Embryonic facial prominence (tissue), 1 donor: Measurements from ENCODE around the gene HUNK.
"Not testable (repeated sequence)": the region's sequence is repeated elsewhere in the genome, so short reads cannot be mapped to it uniquely, and the experiment has no call there.

Experiments used
- DNase-seq: peaks from one replicate; pipeline ENCODE4 v3.0.0-alpha.2; 2016; ENCODE audit errors: extremely low spot score

The HUNK gene

DNA sequence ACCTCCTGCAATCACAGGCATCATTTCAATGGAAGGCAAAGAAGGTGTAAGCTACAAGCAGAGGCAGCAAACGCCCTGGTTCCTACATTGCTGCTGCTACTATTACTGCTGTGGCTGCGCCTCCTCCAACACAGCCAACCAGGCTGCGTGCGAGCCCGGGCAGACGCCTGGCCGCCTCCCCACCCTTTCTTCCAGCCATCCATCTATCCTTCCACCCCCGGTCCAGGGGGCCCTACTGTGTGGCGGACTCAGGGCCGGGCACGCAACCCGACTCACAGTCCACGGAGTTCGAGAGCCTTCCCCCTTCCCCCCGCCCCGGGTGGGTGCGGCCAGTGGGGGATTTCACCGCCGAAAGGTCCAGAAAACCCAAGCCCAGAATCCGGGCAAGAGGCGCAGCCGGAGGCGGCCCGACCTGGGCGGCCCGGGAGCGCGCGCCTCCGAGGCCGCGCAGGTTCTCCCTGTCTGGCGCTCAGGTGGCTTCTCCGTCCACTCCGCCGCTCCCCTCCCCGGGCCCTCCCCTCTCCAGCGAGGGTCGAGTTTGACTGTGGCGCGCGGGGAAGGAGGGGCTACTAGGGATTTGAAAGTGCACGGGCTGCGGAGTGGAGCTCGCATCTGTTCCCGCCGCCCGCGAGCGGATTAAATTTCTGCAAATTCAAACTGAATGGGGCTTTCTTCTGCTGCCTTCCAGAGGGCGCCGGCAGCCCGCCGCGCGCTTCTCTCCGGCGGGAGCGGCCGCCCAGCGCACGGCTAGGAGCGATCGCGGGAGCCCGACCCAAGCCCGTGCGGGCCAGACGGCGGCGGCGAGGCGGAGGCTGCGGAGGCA lies at the start of gene HUNK:
HUNK (plus strand) TSS at position 569 of the 823 bp plus-strand sequence. CDS start 655 bp downstream, outside the sequence.
- no peak for DNase-seq

DNA sequence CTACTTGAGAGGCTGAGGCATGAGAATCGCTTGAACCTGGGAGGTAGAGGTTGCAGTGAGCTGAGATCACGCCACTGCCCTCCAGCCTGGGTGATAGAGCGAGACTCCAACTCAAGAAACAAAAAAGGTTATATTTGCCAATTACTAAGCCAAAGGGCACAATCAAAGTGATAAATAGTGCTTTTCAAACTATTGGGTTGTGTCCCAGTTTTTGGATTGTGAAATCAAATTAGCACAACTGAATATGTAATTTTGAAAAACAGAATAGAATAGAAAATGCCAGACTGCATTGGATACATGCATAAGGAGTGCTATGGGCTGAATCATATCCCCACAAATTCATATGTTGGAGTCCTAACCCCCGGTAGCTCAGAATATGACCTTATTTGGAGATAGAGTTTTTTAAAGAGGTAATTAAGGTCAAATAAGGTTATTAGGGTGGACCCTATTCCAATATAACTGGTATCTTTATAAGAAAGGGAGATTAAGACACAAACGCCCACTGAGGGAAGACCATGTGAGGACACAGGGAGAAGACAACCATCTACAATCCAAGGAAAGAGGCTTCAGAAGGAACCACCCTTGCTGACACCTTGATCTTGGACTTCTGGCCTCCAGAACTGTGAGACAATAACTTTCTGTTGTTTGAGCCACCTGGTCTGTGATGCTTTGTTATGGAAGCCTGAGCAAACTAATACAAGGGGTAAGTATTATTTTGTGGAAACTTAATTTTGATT lies 42.9 kb upstream of the HUNK start:
- DNase-seq = no peak

DNA sequence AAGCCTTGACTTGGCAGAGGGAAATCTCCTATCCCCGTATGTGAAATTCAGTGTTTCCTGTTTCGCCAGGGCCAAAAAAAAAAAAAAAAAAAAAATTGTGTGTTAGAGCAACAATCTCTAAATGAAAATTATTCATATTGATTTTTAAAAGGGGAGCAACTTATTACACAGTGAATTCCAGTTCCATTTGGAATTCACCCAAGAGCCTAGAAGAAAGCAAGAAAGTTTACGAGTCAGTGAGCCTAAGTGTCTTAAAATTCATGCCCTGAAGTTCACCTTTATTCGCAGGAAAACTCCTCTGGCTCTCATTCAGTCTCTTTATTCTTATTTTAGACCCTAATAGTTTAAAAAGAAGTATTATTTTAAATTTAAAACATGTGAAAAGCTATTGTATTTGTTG lies 42.1 kb upstream of the HUNK start:
- no peak for DNase-seq

DNA sequence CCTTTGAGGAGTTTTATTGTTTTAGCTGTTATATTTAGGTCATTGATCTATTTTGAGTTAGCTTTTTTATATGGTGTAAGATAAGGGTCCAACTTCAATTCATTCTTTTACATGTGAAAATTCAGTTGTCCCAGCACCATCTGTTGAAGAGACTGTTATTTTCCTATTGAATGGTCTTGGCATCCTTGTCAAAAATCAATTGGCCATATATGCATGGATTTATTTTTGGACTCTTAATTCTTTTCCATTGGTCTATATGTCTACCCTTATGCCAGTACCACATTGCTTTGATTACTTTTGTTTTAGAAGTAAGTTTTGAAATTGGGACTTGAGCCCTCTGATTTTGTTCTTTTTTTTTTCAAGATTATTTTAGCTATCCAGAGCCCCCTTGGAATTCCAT lies 35.8 kb upstream of the HUNK start:
- no peak for DNase-seq

DNA sequence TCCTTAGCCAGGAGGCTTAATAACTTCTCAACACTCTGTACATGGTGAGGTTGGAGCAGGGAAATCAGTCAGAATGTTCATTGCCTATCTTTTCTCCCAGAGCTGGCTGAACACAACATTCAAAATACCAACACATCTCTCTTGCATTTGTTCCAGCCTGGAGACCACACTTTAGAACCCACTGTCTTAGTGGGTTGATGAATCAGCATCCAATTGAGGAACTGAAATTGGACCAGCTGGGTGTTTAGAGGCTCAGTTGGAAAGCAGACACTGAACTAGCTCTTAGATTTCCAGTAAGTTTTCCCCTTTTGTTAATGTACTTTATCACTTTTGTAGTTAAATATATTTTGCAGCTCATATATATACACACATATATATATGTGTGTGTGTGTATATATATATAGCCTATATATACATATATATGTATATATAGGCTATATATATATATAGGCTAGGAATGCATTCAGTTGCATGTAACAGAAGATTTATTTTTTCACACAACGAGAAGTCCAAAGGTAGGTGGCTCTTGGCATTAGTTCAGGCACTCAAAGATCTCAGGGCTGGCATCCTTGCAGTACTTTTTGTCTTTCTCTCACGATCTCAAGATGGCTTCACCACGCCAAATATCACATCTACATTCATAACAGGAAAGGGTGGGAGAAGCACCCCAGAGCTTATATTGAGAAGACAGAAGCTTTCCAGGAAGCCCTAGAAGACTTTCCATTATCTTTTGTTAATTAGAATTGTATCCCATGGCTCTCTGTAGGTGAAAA lies 35.0 kb upstream of the HUNK start:
- no peak for DNase-seq

DNA sequence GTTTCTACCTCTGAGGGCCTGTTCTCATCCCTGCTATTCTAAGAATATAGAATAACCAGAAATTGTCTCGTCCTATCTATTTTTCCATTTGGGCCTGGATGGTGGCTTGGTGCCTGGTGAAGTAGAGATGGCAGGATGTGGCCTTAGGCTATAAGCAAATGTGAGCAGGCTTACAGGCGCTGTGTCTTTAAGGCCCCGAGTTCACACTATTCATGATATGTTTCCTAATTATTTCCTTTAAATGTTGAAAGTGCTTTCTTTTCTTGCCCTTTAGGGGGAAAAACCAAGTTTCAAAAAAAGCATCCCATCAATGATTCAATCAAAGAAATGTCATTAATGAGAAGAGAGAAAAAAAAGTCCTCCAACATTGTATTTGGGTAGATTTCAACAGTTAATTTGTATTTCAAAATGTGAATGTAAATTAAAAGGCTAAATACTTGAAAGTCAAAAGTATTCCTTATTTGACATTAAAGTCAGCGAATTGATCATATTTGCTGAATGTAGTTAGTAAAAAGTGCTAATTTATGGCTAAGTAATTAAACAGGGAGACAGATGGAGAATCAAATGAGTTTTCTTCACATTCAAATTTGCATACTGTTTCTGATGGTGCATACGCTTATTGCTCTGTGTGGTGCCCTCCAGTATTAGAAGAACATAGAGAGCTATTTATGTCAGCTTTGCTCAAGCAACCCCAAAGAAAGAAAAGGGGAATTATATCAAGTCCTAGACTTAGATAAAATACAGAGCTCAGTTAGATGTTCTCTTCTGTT lies 34.0 kb upstream of the HUNK start:
- DNase-seq = no peak

DNA sequence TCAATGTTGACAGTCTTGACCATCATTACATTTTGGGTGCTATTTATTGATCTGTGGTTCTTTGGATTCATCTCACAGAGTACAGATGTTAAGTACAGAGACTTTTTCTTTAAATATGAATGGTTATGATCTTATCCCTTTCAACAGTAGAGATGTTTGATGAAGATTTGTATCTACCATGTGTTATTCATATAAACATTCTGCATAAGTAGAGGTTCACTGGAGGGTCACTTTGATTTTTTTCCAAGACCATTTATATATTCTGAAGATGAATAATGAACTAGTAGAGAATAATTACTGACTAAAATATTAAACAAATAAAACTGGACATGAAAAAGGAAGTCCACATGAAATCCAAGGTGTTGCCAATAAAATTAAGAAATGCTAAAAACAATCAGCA lies 28.6 kb upstream of the HUNK start:
- no peak for DNase-seq

DNA sequence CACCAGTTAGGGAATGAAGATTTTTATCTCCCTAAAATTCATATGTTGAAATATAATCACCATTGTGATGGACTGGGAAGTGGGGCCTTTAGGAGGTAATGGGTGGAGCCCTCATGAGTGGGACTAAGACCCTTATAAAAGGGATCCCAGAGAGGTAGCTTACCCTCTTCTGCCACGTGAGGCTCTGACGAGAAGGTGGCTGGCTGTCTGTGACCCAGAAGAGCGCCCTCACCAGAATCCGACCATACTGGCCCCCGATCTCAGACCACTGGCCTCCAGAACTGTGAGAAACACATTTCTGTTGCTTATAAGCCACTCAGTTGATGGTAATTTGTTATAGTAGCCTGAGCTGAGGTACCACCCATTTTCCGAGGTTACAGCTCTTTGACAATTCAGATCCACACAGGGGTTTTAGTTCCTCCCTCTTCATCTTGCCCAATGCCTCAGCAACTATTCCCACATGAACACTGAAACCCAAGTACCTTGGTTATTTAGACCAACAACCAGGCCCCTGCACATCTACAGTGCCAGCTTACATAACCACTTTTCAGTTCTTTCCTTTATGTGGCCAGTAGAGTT lies 27.6 kb upstream of the HUNK start:
- no peak for DNase-seq

DNA sequence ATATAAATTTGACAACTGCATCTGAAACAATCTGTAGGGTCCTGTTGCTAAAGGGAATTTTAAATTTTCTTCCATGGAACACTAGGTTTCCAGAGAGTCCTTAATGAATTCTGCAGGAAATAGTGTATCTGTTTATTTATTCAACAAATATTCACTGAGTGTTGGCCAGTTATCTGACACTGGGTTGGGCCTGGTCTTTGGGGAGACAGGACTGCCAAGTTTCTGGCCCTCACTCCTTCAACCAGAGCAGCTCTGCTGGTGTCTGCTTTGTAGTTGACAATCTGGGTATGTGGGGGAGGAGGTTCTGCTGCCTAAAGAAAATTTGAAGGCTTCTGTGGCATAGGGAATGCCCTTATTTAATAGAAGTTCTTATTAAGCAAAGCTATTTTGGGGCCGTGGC lies 26.1 kb upstream of the HUNK start:
- no peak for DNase-seq

DNA sequence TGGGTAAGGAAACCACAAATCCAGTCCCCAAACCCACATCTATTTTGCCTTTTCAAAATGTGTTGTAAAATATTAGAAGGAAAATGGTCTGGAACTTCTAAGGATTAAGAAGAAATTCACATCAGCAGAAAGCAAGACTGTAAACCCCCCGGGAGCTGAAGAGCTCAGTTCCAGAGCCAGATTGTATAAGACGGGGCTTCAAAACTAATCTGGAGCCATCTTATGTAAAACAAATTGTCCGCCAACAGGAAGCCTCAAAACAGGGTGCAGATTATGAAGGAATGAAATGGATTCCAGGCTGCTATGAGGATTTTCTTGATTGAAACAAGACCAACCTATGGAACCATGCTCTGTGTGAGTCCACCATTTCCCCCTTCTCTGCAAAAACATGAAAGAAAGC lies 25.1 kb upstream of the HUNK start:
- DNase-seq = no peak

DNA sequence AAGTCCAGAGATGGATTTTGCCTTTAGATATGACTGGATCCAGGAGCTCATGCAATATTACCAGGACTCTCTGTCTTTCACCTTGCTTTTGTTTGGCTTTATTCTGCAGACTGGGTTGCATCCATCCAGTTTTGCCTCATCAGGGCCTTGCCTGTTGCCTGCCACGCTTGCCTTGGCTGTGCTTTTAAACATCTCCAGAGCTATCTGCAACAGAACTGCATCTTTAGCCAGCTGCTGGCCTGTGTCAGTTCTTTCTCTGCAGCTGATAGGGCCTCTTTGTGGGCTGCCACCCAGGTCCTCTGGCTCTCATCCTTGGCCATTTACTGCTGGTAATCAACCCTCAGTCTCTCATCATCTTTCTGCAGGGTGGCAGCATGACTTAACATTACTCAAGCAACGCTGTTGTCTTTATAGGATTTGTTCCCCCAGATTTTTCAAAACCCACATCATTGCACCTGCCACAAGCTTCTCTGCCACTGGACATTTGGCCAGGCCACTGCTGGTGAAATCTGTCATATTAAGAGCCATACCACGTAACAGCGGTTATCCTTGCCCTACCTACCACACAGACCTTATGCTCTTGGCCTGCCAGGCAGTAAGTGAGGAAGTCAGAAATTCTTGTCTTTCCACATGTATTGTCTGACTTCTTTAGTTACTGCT lies 24.4 kb upstream of the HUNK start:
- DNase-seq = no peak

DNA sequence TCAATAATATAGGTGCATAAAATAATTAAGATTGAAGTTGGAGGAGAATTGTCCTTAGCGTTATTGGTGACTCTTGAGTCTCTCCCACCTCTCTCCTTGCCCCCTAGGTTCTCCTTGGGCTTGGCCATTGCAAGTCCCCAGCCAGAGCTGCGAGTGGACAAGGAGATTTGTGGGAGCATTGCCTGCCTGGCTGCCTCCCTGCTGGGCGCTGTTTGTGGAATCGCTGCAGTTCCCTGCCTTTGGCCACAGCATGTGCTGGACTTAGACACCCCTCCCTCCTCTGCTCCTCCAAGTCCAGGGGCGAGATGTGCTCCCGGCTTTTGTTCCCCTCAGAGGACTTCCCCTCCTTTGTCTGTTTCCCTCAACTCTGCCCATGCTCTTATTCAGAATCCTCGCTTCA lies 21.9 kb upstream of the HUNK start:
- no peak for DNase-seq

DNA sequence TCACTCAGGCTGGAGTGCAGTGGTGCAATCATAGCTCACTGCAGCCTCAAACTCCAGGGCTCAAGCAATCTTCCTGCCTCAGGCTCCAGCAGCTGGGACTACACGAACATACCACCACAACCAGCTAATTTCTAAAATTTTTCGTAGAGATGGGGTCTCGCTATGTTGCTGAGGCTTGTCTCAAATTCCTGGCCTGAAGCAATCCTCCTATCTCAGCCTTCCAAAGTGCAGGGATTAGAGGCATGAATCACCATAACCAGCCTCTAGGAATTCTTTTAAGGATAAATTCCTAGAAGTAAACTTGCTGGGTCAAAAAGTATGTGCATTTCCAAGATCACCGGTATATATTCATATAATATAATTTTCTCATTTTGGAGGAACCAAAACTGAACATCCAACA lies 17.6 kb upstream of the HUNK start:
- no peak for DNase-seq

DNA sequence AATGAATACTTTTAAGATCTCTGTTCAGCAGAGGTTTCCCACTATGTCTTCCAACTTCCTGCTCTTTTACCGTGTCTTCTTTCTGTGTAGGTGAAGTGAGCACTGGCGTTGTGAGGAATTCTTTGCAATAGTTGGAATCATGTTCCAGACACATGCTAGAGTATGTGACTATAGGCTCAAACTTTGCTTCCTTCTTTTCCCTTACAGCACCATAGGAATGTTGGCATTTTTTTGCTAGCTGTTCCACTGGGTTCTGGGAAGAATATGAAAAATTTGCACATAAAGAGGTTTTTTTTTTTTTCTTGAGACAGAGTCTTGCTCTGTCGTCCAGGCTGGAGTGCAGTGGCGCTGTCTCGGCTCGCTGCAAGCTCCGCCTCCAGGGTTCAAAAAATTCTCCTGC lies 15.7 kb upstream of the HUNK start:
- no peak for DNase-seq

DNA sequence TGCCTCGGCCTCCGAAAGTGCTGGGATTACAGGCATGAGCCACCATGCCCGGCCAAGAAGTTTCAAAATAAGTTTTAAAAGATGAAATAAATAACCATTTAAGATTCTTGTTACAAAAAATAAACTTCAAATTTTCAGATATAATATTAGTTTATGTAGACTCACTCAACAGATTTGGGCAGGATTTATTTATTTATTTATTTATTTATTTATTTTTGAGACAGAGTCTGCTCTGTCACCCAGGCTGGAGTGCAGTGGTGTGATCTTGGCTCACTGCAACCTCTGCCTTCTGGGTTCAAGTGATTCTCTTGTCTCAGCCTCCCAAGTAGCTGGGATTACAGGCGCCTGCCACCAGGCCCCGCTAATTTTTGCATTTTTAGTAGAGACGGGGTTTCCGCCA lies 15.2 kb upstream of the HUNK start:
- DNase-seq = not testable (repeated sequence)

DNA sequence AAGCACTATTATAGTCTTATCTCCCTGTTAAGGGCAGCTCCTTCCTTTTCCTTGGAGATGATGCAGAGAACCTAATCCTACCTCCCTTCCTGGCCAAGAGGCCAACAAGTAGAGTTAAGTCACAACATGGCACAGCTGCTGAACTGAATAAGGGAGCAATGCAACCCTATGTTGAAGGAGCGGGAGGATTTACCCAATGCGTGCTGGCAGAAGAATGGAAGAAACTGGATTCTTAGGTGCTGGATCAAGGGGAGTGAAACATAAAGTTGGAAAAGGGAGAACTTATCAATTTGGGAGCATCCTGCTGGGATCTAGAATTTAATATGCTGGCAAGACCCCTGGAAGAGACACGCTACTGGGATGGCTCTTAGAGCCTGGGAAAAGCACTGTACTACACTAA lies 12.0 kb upstream of the HUNK start:
- no peak for DNase-seq

DNA sequence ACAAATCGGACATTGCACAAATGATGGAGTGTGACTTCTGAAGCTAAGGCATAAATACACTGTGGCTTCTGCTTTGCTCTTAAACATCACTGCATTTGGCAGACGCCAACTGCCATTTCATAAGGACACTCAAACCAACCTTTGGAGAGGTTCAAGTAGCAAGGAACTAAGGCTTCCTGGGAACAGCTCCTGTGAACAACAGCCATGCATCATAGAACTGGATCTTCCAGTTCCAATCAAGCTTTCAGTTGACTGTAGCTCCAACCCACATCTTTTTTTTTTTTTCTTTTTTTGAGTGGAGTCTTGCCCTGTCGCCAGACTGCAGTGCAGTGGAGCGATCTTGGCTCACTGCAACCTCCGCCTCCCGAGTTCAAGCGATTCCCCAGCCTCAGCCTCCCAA lies 10.7 kb upstream of the HUNK start:
- no peak for DNase-seq

DNA sequence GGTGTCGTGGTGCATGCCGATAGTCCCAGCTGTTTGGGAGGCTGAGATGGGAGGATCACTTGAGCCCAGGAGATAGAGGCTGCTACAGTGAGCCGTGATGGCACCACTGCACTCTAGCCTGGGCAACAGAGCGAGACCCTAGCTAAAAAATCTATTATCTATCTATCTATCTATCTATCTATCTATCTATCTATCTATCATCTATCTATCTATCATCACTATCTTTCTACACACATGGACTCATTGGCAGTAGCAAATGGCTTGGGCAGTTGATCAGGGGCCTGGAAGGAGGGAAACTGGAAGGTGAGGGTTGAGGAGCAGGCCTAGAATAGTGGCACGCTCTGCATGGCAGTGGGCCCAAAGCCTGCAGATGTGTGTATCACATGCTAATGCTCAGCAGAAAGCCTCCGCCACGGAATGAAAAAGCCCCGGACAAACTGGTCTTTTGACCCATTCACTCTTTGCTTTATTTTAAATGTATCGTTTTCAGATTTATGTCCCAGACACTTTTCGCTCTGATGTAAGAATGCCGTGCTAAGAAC lies 7.3 kb upstream of the HUNK start:
- DNase-seq = no peak

DNA sequence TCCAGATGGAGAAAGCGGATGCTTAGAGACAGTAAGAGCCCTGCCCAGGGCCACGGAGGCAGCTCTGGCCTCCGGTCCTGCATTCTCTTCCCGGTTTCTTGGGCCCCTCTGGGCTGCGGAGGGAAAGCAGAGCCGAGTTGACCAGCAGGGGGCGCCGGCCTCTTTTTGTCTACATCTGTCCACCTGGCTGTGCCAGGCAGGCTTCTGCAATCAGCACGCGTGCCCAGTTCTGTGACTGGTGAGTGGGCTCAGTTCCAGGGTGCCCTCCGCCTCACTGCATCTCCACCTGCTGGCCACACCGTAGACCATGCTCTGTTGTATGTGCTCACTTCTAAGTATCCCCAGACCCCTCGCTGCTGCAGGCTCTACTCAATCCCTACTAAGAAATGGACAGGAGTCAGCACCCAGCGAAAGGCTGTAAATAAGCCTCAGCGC lies 6.7 kb upstream of the HUNK start:
- DNase-seq = no peak

DNA sequence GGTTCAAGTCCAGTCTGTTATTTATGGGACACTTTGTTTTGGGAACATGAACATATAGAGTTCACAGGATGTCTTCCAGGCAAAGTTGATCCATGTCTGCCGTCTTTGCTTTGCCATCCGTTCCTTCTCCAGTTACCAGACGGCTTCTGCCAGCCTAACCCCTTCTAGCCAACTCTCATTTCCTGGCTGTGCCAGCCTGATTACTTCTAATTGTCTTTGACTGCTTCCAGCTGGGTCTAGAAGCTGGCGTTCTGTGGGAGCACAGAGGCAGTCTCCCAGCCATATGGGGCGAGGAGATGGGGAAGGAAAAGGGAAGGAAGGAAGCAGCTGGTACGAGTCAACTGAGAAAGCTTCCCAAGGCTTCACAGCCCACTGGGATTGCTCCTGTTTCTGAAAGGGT lies 3.1 kb upstream of the HUNK start:
- DNase-seq = no peak
